OCI-LY7 (cell line): ENCODE results near the gene DLGAP1. TPM values are rescaled to one million over a fixed set of nuclear protein-coding genes. Genes with fewer than 3 reads are reported as not detected.

Experiments used
- BruUV-seq: library from RNA; stranded (reverse); fragments of 400-500 nt; replicated peaks from 2 replicates; lab custom pipeline; 2021; lab: Mats Ljungman, UMichigan
- CTCF ChIA-PET: fragments of 300-600 bp; sonication (Branson Sonifier 250); formaldehyde crosslinking; loops from one replicate; lab custom pipeline; 2022; ENCODE audit warnings: antibody characterized with exemption; ENCODE audit not compliant: unreplicated experiment; lab: Charles Lee
- POLR2A ChIA-PET: fragments of 300-600 bp; sonication (Branson Sonifier 250); formaldehyde crosslinking; loops from one replicate; lab custom pipeline; 2022; ENCODE audit warnings: antibody characterized with exemption; lab: Charles Lee
- DNase-seq: peaks from one replicate; pipeline ENCODE4 v3.0.0-alpha.2; 2015; ENCODE audit warnings: low spot score
- H2AFZ ChIP-seq: fragments of 200-600 bp; sonication (generic), shearing (Covaris generic); 2 replicates; pipeline ENCODE4 v1.6.1; 2014; ENCODE audit warnings: mild to moderate bottlenecking, antibody characterized with exemption, low read length, moderate library complexity
- H3K27ac ChIP-seq: fragments of 200-600 bp; sonication (generic); 2 replicates; pipeline ENCODE4 v1.5.1; 2014; ENCODE audit warnings: mixed run types, low read depth, mild to moderate bottlenecking, moderate library complexity, low read length, inconsistent platforms; ENCODE audit not compliant: poor library complexity, severe bottlenecking
- H3K36me3 ChIP-seq: fragments of 200-600 bp; sonication (generic); 2 replicates; pipeline ENCODE4 v1.6.1; 2014; ENCODE audit warnings: mild to moderate bottlenecking, antibody characterized with exemption, low read length, moderate library complexity, mixed read lengths; ENCODE audit not compliant: insufficient read depth
- H3K4me1 ChIP-seq: fragments of 200-600 bp; sonication (generic); 2 replicates; pipeline ENCODE4 v1.5.1; 2014; ENCODE audit warnings: mild to moderate bottlenecking, low read length; ENCODE audit not compliant: insufficient read depth, poor library complexity, severe bottlenecking
- H3K4me2 ChIP-seq: fragments of 200-600 bp; sonication (generic); 2 replicates; pipeline ENCODE4 v1.6.1; 2014; ENCODE audit warnings: mild to moderate bottlenecking, low read length
- H3K4me3 ChIP-seq: fragments of 200-600 bp; sonication (generic); 2 replicates; pipeline ENCODE4 v1.5.1; 2014; ENCODE audit warnings: mild to moderate bottlenecking, low read depth, low read length; ENCODE audit not compliant: poor library complexity, severe bottlenecking
- H3K79me2 ChIP-seq: fragments of 200-600 bp; sonication (generic); 2 replicates; pipeline ENCODE4 v1.6.1; 2016; ENCODE audit warnings: low read depth, mild to moderate bottlenecking, low read length, moderate library complexity, mixed read lengths; ENCODE audit not compliant: insufficient read depth
- H3K9me2 ChIP-seq: fragments of 200-600 bp; sonication (generic); 2 replicates; pipeline ENCODE4 v1.6.1; 2016; ENCODE audit warnings: mild to moderate bottlenecking, low read length, mixed read lengths; ENCODE audit not compliant: insufficient read depth
- H3K9me3 ChIP-seq: fragments of 200-600 bp; sonication (generic); 2 replicates; pipeline ENCODE4 v1.6.1; 2014; ENCODE audit warnings: mild to moderate bottlenecking, mixed run types, low read length, mixed read lengths
- H4K20me1 ChIP-seq: fragments of 200-600 bp; sonication (generic); 2 replicates; pipeline ENCODE4 v1.6.1; 2014; ENCODE audit warnings: mild to moderate bottlenecking, antibody characterized with exemption, low read length, moderate library complexity, mixed read lengths; ENCODE audit not compliant: insufficient read depth
- EZH2phosphoT487 ChIP-seq: fragments of 200-600 bp; sonication (generic); IDR thresholded peaks from 2 replicates; pipeline ENCODE4 v1.6.1; 2018; ENCODE audit warnings: low read depth, borderline replicate concordance, mild to moderate bottlenecking, mixed run types, antibody characterized with exemption, low read length, moderate library complexity, mixed read lengths
- intact Hi-C: fragments of 100-400 bp; cut with micrococcal nuclease; formaldehyde crosslinking; loops from one replicate; pipeline ENCODE4 v1.10.0; 2022; ENCODE audit not compliant: unreplicated experiment
- total RNA-seq, 2 experiments: library from RNA; depleted of rRNA in 1 of 2; stranded (reverse); fragments of >200 nt in 1 of 2; shearing (Covaris generic) in 1 of 2; gene quantifications; 2 replicates each; pipeline ENCODE4 v1.2.3, GENCODE V29; 2014 to 2022
- TF ChIP-seq, protein P1 (sequence below): fragments of 200-600 bp; sonication (generic); conservative IDR thresholded peaks from 2 replicates; pipeline ENCODE4 v1.5.1; 2014; ENCODE audit warnings: mild to moderate bottlenecking, antibody characterized with exemption, low read length, moderate library complexity, mixed read lengths

DLGAP1 gene
- total RNA-seq, 2 experiments from 2014 or later: 0.22 TPM; not detected in 1

DNA sequence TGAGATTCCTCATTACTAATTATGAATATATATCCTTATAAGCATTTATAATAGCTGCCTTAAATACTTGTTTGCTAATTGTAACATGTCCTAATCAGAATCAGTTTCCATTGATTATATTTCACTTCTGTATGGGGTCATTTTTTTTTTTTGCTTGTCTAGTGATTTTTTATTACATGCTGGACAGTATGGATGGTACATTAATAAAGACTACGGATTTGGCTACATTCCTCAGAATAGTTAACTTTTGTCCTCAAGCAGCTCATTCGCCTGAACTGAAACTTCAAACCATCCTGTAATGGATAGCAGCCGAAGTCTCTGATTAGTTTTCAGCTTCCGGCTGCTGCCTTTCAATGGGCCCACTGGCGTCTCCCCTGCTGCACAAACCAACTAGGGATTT, 993.4 kb downstream of the DLGAP1 start:
- ChIA-PET CTCF (no interaction called here), POLR2A (interaction anchor here (0.6 to 1.7 kb wide), 4 partner anchors 14 to 166 kb away, joined by 3 to 6 read pairs (median 4); no protein-coding TSS in a partner anchor)
- Histone ChIP-seq H3K9me2 (no peaks in the 10 kb centered on the region), H3K4me1 (peaks cover 26% of the 10 kb centered on the region), H2AFZ (no peak overlapping the region), H3K79me2 (peaks cover 36% of the 10 kb centered on the region; the same call in 1 of the 2 replicates), H4K20me1 (no peaks in the 10 kb centered on the region), H3K27ac (no peak overlapping the region), H3K36me3 (peaks cover 61% of the 10 kb centered on the region), H3K9me3 (peaks cover 20% of the 10 kb centered on the region; the same call in 1 of the 2 replicates), H3K4me2 (no peak overlapping the region), H3K4me3 (no peak overlapping the region)
- intact Hi-C loops: no loop called here
- no peak for DNase-seq
- no TSS peak for BruUV-seq
- TF ChIP-seq, protein P1, sequence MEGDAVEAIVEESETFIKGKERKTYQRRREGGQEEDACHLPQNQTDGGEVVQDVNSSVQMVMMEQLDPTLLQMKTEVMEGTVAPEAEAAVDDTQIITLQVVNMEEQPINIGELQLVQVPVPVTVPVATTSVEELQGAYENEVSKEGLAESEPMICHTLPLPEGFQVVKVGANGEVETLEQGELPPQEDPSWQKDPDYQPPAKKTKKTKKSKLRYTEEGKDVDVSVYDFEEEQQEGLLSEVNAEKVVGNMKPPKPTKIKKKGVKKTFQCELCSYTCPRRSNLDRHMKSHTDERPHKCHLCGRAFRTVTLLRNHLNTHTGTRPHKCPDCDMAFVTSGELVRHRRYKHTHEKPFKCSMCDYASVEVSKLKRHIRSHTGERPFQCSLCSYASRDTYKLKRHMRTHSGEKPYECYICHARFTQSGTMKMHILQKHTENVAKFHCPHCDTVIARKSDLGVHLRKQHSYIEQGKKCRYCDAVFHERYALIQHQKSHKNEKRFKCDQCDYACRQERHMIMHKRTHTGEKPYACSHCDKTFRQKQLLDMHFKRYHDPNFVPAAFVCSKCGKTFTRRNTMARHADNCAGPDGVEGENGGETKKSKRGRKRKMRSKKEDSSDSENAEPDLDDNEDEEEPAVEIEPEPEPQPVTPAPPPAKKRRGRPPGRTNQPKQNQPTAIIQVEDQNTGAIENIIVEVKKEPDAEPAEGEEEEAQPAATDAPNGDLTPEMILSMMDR: no peak
- TF ChIP-seq EZH2phosphoT487: no peak

DNA sequence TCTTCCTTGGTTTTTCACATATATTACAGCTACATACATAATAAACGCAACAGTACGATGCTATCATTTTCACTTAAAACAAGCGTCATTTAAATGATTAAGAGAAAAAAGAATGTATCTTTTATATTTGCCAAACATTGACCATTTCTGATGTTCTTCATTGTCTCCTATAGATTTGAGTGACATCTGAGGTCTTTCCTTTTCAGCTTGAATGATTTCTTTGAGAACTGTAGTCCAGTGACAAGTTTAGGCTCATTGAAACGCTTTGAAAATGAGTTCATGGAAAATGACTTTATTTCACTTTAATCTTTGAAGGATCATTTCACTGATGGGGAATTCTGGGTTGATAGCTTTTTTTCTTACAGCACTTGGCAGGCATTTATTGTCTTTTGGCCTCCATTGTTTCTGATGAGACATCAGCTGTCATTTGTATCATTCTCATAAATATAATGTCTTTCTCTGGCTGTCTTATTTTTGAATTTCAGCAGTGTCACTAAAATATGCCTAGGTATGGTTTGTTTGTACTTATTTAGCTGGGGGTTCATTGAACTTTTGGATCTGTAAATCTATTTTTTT, 994.2 kb downstream of the DLGAP1 start:
- no peak overlapping the region for H3K27ac ChIP-seq
- H2AFZ ChIP-seq: no peak overlapping the region
- H3K4me1 ChIP-seq: peaks cover 19% of the 10 kb centered on the region
- TF ChIP-seq, protein P1: no peak
- TF ChIP-seq EZH2phosphoT487: no peak
- no peak overlapping the region for H3K4me2 ChIP-seq
- CTCF ChIA-PET: interaction anchor here (0.6 kb wide), 1 partner anchor 125 kb away, joined by 3 read pairs; no protein-coding TSS in a partner anchor
- peaks cover 69% of the 10 kb centered on the region for H3K36me3 ChIP-seq
- DNase-seq: no peak
- H4K20me1 ChIP-seq: no peaks in the 10 kb centered on the region
- H3K4me3 ChIP-seq: no peak overlapping the region
- no peaks in the 10 kb centered on the region for H3K9me2 ChIP-seq
- peaks cover 20% of the 10 kb centered on the region; the same call in 1 of the 2 replicates for H3K9me3 ChIP-seq
- H3K79me2 ChIP-seq: peaks cover 43% of the 10 kb centered on the region
- BruUV-seq: no TSS peak
- intact Hi-C loops: no loop called here
- POLR2A ChIA-PET: interaction anchor here (0.5 to 1.2 kb wide), 8 partner anchors 9 to 911 kb away, joined by 3 to 6 read pairs (median 4); no protein-coding TSS in a partner anchor
